WI38 (cell line): Measurements from ENCODE around the gene CTSZ.
"Not testable (repeated sequence)": the region's sequence is repeated elsewhere in the genome, so short reads cannot be mapped to it uniquely, and the experiment has no call there.

Experiments
- H3K4me3 ChIP-seq: 2 replicates; pipeline ENCODE4 v1.5.1; 2011; ENCODE audit warnings: low read depth, mild to moderate bottlenecking, control low read depth, low read length
- CTCF ChIP-seq: IDR thresholded peaks from 2 replicates; pipeline ENCODE4 v1.5.1; 2012; ENCODE audit warnings: low read depth, mild to moderate bottlenecking, control low read depth, low read length

The CTSZ gene

GRCh38 chr20:58987790-58988564 is 19.1 kb downstream of the CTSZ start:
- no peak overlapping the region for H3K4me3 ChIP-seq
- no peak for TF ChIP-seq CTCF

DNA sequence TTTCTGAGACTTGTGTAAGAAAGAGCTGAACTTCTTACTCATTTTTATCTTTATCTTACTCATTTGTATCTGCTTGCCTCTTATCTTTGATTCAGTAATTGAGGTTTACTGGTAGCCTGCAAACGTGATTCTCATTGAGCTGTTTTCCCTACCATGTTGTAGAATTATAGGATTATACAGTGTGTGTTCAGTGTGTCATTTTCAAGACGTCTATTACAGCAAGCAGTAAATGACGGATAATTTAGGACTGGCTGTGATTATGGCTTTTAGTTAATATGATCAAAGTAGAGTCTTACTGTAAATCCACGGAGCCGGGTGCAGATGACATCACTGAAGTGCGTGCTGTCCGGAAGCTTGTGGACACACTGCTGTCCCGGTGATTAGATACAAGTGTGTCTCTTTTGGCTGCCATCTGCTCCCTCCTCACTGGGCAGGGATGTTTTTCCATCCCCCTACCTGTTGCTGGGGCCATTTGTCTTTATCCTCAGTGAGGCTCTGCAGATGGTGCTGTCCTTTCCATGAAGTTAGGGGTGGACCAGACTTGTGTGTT is 20.0 kb downstream of the CTSZ start:
- TF ChIP-seq CTCF = no peak
- no peak overlapping the region for H3K4me3 ChIP-seq

DNA sequence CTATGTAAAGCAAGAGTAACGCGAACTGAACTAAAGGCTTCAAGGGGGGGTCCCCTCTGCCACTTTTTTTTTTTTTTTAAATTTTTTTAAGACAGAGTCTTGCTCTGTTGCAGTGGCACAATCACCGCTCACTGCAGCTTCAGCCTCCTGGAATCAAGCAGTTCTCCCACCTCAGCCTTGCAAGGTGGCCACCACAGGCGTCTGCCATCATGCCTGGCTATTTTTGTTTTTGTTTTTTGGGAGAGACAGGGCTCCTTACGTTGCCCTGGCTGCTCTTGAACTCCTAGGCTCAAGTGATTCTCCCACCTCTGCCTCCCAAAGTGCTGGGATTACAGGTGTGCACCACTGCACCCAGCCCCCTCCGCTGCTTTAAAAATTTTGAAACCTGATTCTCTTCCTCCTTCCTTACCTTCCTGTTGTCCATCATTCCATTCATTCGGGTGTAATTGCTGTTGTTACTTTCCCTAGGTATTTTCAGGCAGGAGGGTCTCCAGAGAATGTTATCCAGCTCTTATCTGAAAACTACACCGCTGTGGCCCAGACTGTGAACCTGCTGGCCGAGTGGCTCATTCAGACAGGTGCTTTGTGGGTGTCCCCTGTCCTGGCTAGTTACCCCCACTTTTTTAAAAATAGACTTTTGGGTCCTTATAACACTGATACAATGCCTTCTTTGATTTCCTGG is 20.6 kb downstream of the CTSZ start:
- no peak for TF ChIP-seq CTCF
- H3K4me3 ChIP-seq = no peak overlapping the region

- TF ChIP-seq CTCF = no peak
- no peak overlapping the region for H3K4me3 ChIP-seq
Measured at GRCh38 chr20:58985656-58986055, 21.4 kb downstream of the CTSZ start.

DNA sequence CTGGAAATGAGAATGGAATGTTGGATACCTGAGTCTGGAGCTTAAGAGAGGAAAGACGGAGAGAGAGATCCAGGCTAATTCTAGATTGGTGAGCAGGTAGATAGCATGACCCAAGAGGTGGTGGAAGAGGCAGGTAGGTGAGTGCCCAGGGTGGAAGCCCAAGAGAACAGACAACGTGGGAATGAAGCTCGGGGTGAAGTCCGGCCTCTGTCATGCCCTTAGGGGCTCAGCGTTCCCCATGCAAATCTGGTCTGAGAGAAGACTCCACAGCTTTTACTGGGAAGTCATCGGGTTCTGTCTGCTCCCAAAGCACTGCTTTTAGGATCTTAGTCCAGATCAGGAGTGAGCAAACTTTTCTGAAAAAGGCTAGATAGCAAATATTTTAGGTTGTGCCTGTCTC is 22.4 kb downstream of the CTSZ start:
- no peak for TF ChIP-seq CTCF
- H3K4me3 ChIP-seq = no peak overlapping the region

DNA sequence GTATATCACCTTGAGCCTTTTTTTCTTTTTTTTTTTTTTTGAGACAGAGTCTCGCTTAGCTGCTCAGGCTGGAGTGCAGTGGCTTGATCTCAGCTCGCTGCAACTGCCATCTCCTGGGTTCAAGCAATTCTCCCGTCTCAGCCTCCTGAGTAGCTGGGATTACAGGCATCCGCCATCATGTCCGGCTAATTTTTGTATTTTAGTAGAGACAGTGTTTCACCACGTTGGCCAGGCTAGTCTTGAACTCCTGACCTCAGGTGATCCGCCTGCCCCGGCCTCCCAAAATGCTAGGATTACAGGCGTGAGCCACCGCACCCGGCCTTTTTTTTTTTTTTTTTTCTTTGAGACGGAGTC is 24.0 kb downstream of the CTSZ start:
- not testable (repeated sequence) for H3K4me3 ChIP-seq

GRCh38 chr20:58982406-58983114 is 24.5 kb downstream of the CTSZ start:
- no peak overlapping the region for H3K4me3 ChIP-seq
- TF ChIP-seq CTCF = no peak
